Spinal cord (tissue), 10 donors: ENCODE data around the gene MYOC. TPM values are rescaled to one million over a fixed set of nuclear protein-coding genes. Genes with fewer than 3 reads are reported as not detected.
A peak's percentile ranks its signal among the peaks of the same experiment; 100 is the strongest.
"Not testable (repeated sequence)": the region's sequence is repeated elsewhere in the genome, so short reads cannot be mapped to it uniquely, and the experiment has no call there.

Experiments used
- DNase-seq, 6 donors: peaks; one replicate each; pipeline versions ENCODE4 v3.0.0 to v3.0.0-alpha.2; 2013 to 2015; ENCODE audit warnings: low spot score in 6 of 6, low read depth in 4 of 6
- H3K27ac ChIP-seq: one replicate; pipeline ENCODE4 v1.5.1; 2013; ENCODE audit warnings: low read depth, low read length, control low read depth
- H3K27me3 ChIP-seq: one replicate; pipeline ENCODE4 v1.6.1; 2013; ENCODE audit warnings: low read length; ENCODE audit not compliant: control insufficient read depth, insufficient read depth
- H3K36me3 ChIP-seq: one replicate; pipeline ENCODE4 v1.6.1; 2013; ENCODE audit warnings: low read length; ENCODE audit not compliant: control insufficient read depth, insufficient read depth
- H3K4me1 ChIP-seq: one replicate; pipeline ENCODE4 v1.6.1; 2013; ENCODE audit warnings: low read length; ENCODE audit not compliant: control insufficient read depth, insufficient read depth
- H3K4me3 ChIP-seq: one replicate; pipeline ENCODE4 v1.5.1; 2013; ENCODE audit warnings: low read depth, low read length, control low read depth
- H3K9me3 ChIP-seq: one replicate; pipeline ENCODE4 v1.6.1; 2013; ENCODE audit warnings: low read length; ENCODE audit not compliant: control insufficient read depth, insufficient read depth
- WGBS: methylation state at CpG from one replicate; pipeline ENCODE4 v1.1.5; 2013; ENCODE audit warnings: missing lambda C conversion rate; ENCODE audit not compliant: insufficient coverage; 5-methylcytosine and 5-hydroxymethylcytosine counted together
- long read RNA-seq, 4 donors: transcript quantifications; one replicate each; lab custom pipeline, GENCODE V29; 2026
- polyA plus RNA-seq, 2 donors: library from polyadenylated mRNA; unstranded; fragments of 120-200 nt; gene quantifications; one replicate each; pipeline ENCODE4 v1.2.1, GENCODE V29; 2013; ENCODE audit not compliant: insufficient read length in 2 of 2
- total RNA-seq, 2 donors: library from RNA; depleted of rRNA in 1 of 2; stranded (reverse); fragments of 120-200 nt in 1 of 2; fragments of >200 nt in 1 of 2; gene quantifications; one replicate each; pipeline versions ENCODE4 v1.2.3 to v1.2.4, GENCODE V29; 2013 to 2014
- donor health status: healthy.

Gene MYOC
- total RNA-seq (1 to 10 TPM in 1 of 2 donors, under 1 TPM in 1; 0.69 to 5.2 TPM), polyA plus RNA-seq (1 to 10 TPM in 1 of 2 donors, under 1 TPM in 1; 0.21 to 1.2 TPM)
- long read RNA-seq, donor 1, result 0 reads
- long read RNA-seq, donor 2, result 0 reads
- long read RNA-seq, donor 3, result 0 reads
- long read RNA-seq, donor 4, transcript MYOC-201 (3 exons, 2,095 nt), result major isoform, 5 of 5 reads
- long read RNA-seq, donor 4, partial matches to known transcripts, result 0 of 5 reads
- long read RNA-seq, donor 4, other reads (novel, unspliced or antisense), result 0 of 5 reads

- DNase-seq, result no peak
- Histone ChIP-seq H3K4me1 (peaks cover 28% of the 10 kb centered on the region), H3K36me3 (no peaks in the 10 kb centered on the region), H3K9me3 (no peaks in the 10 kb centered on the region), H3K4me3 (no peak within 1 kb of the TSS), H3K27me3 (no peaks in the 10 kb centered on the region), H3K27ac (peak within 1 kb of the TSS; percentile 85)
- 90% methylated on average over 6 of the region's 8 CpGs for WGBS
These were observed at the start of gene MYOC for GRCh38 chr1:171652234-171652822. MYOC (minus strand) TSS chr1:171652688; CDS start chr1:171652611, 77 bp downstream.

GRCh38 chr1:171699531-171699930, 47.0 kb upstream of the MYOC start:
- H3K4me1 ChIP-seq, result peaks cover 4% of the 10 kb centered on the region
- DNase-seq, result peak in 2 of 6 donors; percentile 15 to 35
- no peaks in the 10 kb centered on the region for H3K36me3 ChIP-seq
- H3K4me3 ChIP-seq, result no peak overlapping the region
- H3K9me3 ChIP-seq, result no peaks in the 10 kb centered on the region
- no peaks in the 10 kb centered on the region for H3K27me3 ChIP-seq
- H3K27ac ChIP-seq, result no peak overlapping the region
- whole genome bisulfite sequencing, result no CpG with 5 or more reads among the region's 2 CpGs

- H3K4me3 ChIP-seq, H3K36me3 ChIP-seq, H3K4me1 ChIP-seq, H3K9me3 ChIP-seq, H3K27me3 ChIP-seq, DNase-seq, H3K27ac ChIP-seq: not testable (repeated sequence)
- 94% methylated on average over 13 of the region's 14 CpGs for WGBS
These were observed 43.3 kb upstream of the MYOC start for GRCh38 chr1:171695772-171696171.

GRCh38 chr1:171693541-171693940, 41.1 kb upstream of the MYOC start:
- not testable (repeated sequence) for H3K27me3 ChIP-seq, H3K9me3 ChIP-seq, H3K4me1 ChIP-seq, H3K27ac ChIP-seq, DNase-seq, H3K36me3 ChIP-seq, H3K4me3 ChIP-seq
- 96% methylated on average over 8 of the region's 23 CpGs for WGBS

GRCh38 chr1:171683870-171684269, 31.4 kb upstream of the MYOC start:
- Histone ChIP-seq H3K27ac (no peak overlapping the region), H3K4me1 (no peaks in the 10 kb centered on the region), H3K9me3 (no peaks in the 10 kb centered on the region), H3K27me3 (no peaks in the 10 kb centered on the region), H3K36me3 (no peaks in the 10 kb centered on the region), H3K4me3 (no peak overlapping the region)
- WGBS, result 91% methylated on average over 8 of the region's 8 CpGs
- no peak for DNase-seq

- no peaks in the 10 kb centered on the region for H3K9me3 ChIP-seq
- DNase-seq, result no peak
- H3K27me3 ChIP-seq, result no peaks in the 10 kb centered on the region
- no peak overlapping the region for H3K27ac ChIP-seq
- 100% methylated on average over 1 of the region's 3 CpGs for WGBS
- H3K4me3 ChIP-seq, result no peak overlapping the region
- H3K36me3 ChIP-seq, result no peaks in the 10 kb centered on the region
- no peaks in the 10 kb centered on the region for H3K4me1 ChIP-seq
These were observed 27.9 kb upstream of the MYOC start for GRCh38 chr1:171680339-171680738.

GRCh38 chr1:171676823-171677222, 24.3 kb upstream of the MYOC start:
- H3K27me3 ChIP-seq, result no peaks in the 10 kb centered on the region
- DNase-seq, result peak in 1 of 6 donors; percentile 13
- H3K9me3 ChIP-seq, result no peaks in the 10 kb centered on the region
- no peaks in the 10 kb centered on the region for H3K4me1 ChIP-seq
- no peaks in the 10 kb centered on the region for H3K36me3 ChIP-seq
- H3K4me3 ChIP-seq, result no peak overlapping the region
- no peak overlapping the region for H3K27ac ChIP-seq
- no CpG with 5 or more reads among the region's 2 CpGs for WGBS

GRCh38 chr1:171674431-171675405, 22.2 kb upstream of the MYOC start:
- H3K4me1 ChIP-seq, result no peaks in the 10 kb centered on the region
- H3K9me3 ChIP-seq, result no peaks in the 10 kb centered on the region
- no peaks in the 10 kb centered on the region for H3K27me3 ChIP-seq
- no peaks in the 10 kb centered on the region for H3K36me3 ChIP-seq
- no peak for DNase-seq
- WGBS, result no CpG with 5 or more reads among the region's 3 CpGs
- no peak overlapping the region for H3K4me3 ChIP-seq
- no peak overlapping the region for H3K27ac ChIP-seq

- H3K9me3 ChIP-seq, result no peaks in the 10 kb centered on the region
- H3K4me3 ChIP-seq, result no peak overlapping the region
- no peaks in the 10 kb centered on the region for H3K27me3 ChIP-seq
- DNase-seq, result no peak
- no peaks in the 10 kb centered on the region for H3K4me1 ChIP-seq
- H3K36me3 ChIP-seq, result no peaks in the 10 kb centered on the region
- no peak overlapping the region for H3K27ac ChIP-seq
- WGBS, result 97% methylated on average over 21 of the region's 28 CpGs
These were observed 18.3 kb upstream of the MYOC start for GRCh38 chr1:171670739-171671138.
